Measurements from ENCODE around the gene ST3GAL4. TPM values are rescaled to one million over a fixed set of nuclear protein-coding genes. Genes with fewer than 3 reads are reported as not detected.
A peak's percentile ranks its signal among the peaks of the same experiment; 100 is the strongest.
"Not testable (repeated sequence)": the region's sequence is repeated elsewhere in the genome, so short reads cannot be mapped to it uniquely, and the experiment has no call there.

The ST3GAL4 gene
- total and polyA plus RNA-seq, 8 donors = 9.9 to 31.0 (median 15.7) TPM; not detected in 1

- intact Hi-C loops (cut with DNase I; ENCODE audit: low total_unique reads) = no loop called here
- Histone ChIP-seq H3K9me3 (no peaks in the 10 kb centered on the region), H3K27ac (no peak overlapping the region), H3K36me3 (no peaks in the 10 kb centered on the region), H3K27me3 (no peaks in the 10 kb centered on the region), H3K4me1 (peaks cover 7 to 38% (median 12%) of the 10 kb centered on the region in 4 donors), H3K4me3 (no peak overlapping the region)
- WGBS, 5 donors = 88 to 95% (median 92%) methylated on average over 7 of the region's 7 CpGs
- no peak for DNase-seq
- no peak for TF ChIP-seq POLR2AphosphoS5 (IDR thresholded peaks at IDR 0.05)
- TF ChIP-seq POLR2A (IDR thresholded peaks at IDR 0.05) = no peak
- TF ChIP-seq EP300 (IDR thresholded peaks at IDR 0.05) = no peak
- no peak for TF ChIP-seq CTCF (IDR thresholded peaks at IDR 0.05)
Observed at GRCh38 chr11:126371595-126371994, 16.1 kb downstream of the ST3GAL4 start.

- H3K27me3 ChIP-seq; H3K27ac ChIP-seq; DNase-seq; H3K36me3 ChIP-seq; intact Hi-C loops (cut with DNase I; ENCODE audit: low total_unique reads); H3K9me3 ChIP-seq; H3K4me3 ChIP-seq: not testable (repeated sequence)
- WGBS, 5 donors = 55 to 77% (median 67%) methylated on average over 9 to 12 of the region's 12 CpGs
- H3K4me1 ChIP-seq = peaks cover 5 to 19% (median 6%) of the 10 kb centered on the region in 4 donors
Observed at GRCh38 chr11:126373389-126374066, 18.0 kb downstream of the ST3GAL4 start.

- H3K9me3 ChIP-seq; H3K27me3 ChIP-seq; intact Hi-C loops (cut with DNase I; ENCODE audit: low total_unique reads); H3K36me3 ChIP-seq; H3K27ac ChIP-seq; H3K4me3 ChIP-seq; DNase-seq: not testable (repeated sequence)
- WGBS, 5 donors = 84 to 93% (median 89%) methylated on average over 11 to 21 of the region's 28 CpGs
- H3K4me1 ChIP-seq = peaks cover 0 to 10% (median 3%) of the 10 kb centered on the region in 4 donors
Observed at GRCh38 chr11:126374562-126375300, 19.2 kb downstream of the ST3GAL4 start.

- H3K27me3 ChIP-seq = no peaks in the 10 kb centered on the region
- H3K36me3 ChIP-seq = no peaks in the 10 kb centered on the region
- 71 to 82% (median 77%) methylated on average over 7 of the region's 7 CpGs for WGBS, 5 donors
- H3K9me3 ChIP-seq = no peaks in the 10 kb centered on the region
- H3K27ac ChIP-seq = no peak overlapping the region
- intact Hi-C loops (cut with DNase I; ENCODE audit: low total_unique reads) = no loop called here
- peaks cover 0 to 10% (median 3%) of the 10 kb centered on the region in 4 donors for H3K4me1 ChIP-seq
- TF ChIP-seq EP300 (IDR thresholded peaks at IDR 0.05) (no peak), POLR2A (IDR thresholded peaks at IDR 0.05) (no peak)
- no peak overlapping the region for H3K4me3 ChIP-seq
- DNase-seq = no peak
Observed at GRCh38 chr11:126375726-126376125, 20.2 kb downstream of the ST3GAL4 start.

GRCh38 chr11:126378763-126379162 is 23.3 kb downstream of the ST3GAL4 start:
- Histone ChIP-seq H3K27me3 (no peaks in the 10 kb centered on the region), H3K36me3 (no peaks in the 10 kb centered on the region), H3K4me1 (peaks cover 0 to 9% (median 4%) of the 10 kb centered on the region in 4 donors), H3K4me3 (no peak overlapping the region), H3K9me3 (no peaks in the 10 kb centered on the region), H3K27ac (no peak overlapping the region)
- TF ChIP-seq POLR2A (IDR thresholded peaks at IDR 0.05) (no peak), CTCF (IDR thresholded peaks at IDR 0.05) (no peak), EP300 (IDR thresholded peaks at IDR 0.05) (no peak), POLR2AphosphoS5 (IDR thresholded peaks at IDR 0.05) (no peak)
- 59 to 65% (median 62%) methylated on average over 4 of the region's 4 CpGs for WGBS, 5 donors
- DNase-seq = peak in 1 of 2 donors; percentile 57
- intact Hi-C loops (cut with DNase I; ENCODE audit: low total_unique reads) = no loop called here

- intact Hi-C loops (cut with DNase I; ENCODE audit: low total_unique reads) = no loop called here
- 87 to 92% (median 91%) methylated on average over 4 of the region's 4 CpGs for WGBS, 5 donors
- no peak overlapping the region for H3K27ac ChIP-seq
- no peak overlapping the region for H3K4me3 ChIP-seq
- H3K36me3 ChIP-seq = no peaks in the 10 kb centered on the region
- H3K27me3 ChIP-seq = no peaks in the 10 kb centered on the region
- TF ChIP-seq POLR2AphosphoS5 (IDR thresholded peaks at IDR 0.05) = no peak
- no peak for TF ChIP-seq POLR2A (IDR thresholded peaks at IDR 0.05)
- TF ChIP-seq CTCF (IDR thresholded peaks at IDR 0.05) = no peak
- no peak for TF ChIP-seq EP300 (IDR thresholded peaks at IDR 0.05)
- peaks cover 0 to 12% (median 6%) of the 10 kb centered on the region in 4 donors for H3K4me1 ChIP-seq
- no peak for DNase-seq
- no peaks in the 10 kb centered on the region for H3K9me3 ChIP-seq
Observed at GRCh38 chr11:126380909-126381308, 25.4 kb downstream of the ST3GAL4 start.

GRCh38 chr11:126381960-126382359 is 26.5 kb downstream of the ST3GAL4 start:
- H3K4me3 ChIP-seq; DNase-seq; H3K27ac ChIP-seq; H3K27me3 ChIP-seq; H3K36me3 ChIP-seq; intact Hi-C loops (cut with DNase I; ENCODE audit: low total_unique reads); H3K9me3 ChIP-seq: not testable (repeated sequence)
- H3K4me1 ChIP-seq = peaks cover 7 to 23% (median 17%) of the 10 kb centered on the region in 4 donors
- 66 to 88% (median 74%) methylated on average over 2 to 5 of the region's 10 CpGs for WGBS, 5 donors

- H3K27ac ChIP-seq, DNase-seq: not testable (repeated sequence)
Observed at GRCh38 chr11:126382641-126383040, 27.2 kb downstream of the ST3GAL4 start.

More at GRCh38 chr11:126382641-126383040, 27.2 kb downstream of the ST3GAL4 start:
- intact Hi-C loops (cut with DNase I; ENCODE audit: low total_unique reads); H3K27me3 ChIP-seq; H3K9me3 ChIP-seq; H3K36me3 ChIP-seq; H3K4me3 ChIP-seq: not testable (repeated sequence)
- WGBS, 5 donors = 88 to 100% (median 89%) methylated on average over 3 to 4 of the region's 4 CpGs
- H3K4me1 ChIP-seq = peaks cover 7 to 30% (median 24%) of the 10 kb centered on the region in 4 donors
